ENCODE measurements around the gene DYSF. TPM values are rescaled to one million over a fixed set of nuclear protein-coding genes. Genes with fewer than 3 reads are reported as not detected.

Gene DYSF
- total RNA-seq, 1 experiment from 2014 or later = 5.5 TPM

GRCh38 chr2:71564790-71565189 lies 111.4 kb downstream of the DYSF start:
- H3K9me3 ChIP-seq (ENCODE audit: control insufficient read depth, low read depth, low read length) = no peaks in the 10 kb centered on the region

More at GRCh38 chr2:71564790-71565189, 111.4 kb downstream of the DYSF start:
- Histone ChIP-seq H3K9ac (ENCODE audit: extremely low read depth, insufficient read length, low read length) (no peak overlapping the region), H3K4me1 (ENCODE audit: insufficient read depth, low read length) (no peaks in the 10 kb centered on the region), H3T11ph (ENCODE audit: low read length) (no peak overlapping the region), H3K4me2 (ENCODE audit: insufficient read depth, insufficient read length, low read length) (no peak overlapping the region), H2BK12ac (ENCODE audit: insufficient read length, low read depth, low read length) (no peak overlapping the region), H4K8ac (replicated peaks; ENCODE audit: insufficient read length, low read depth, low read length) (no peak overlapping the region), H2AFZ (ENCODE audit: low read length) (no peak overlapping the region), H3K23me2 (ENCODE audit: insufficient read length, low read depth, low read length, poor library complexity, severe bottlenecking) (no peaks in the 10 kb centered on the region), H4K20me1 (ENCODE audit: control insufficient read depth, insufficient read depth, insufficient read length) (no peaks in the 10 kb centered on the region), H3K14ac (ENCODE audit: insufficient read depth, low read length) (no peak overlapping the region), H2AK5ac (ENCODE audit: insufficient read length, low read length) (no peak overlapping the region), H3K18ac (ENCODE audit: insufficient read length, low read depth, low read length) (no peak overlapping the region), H2BK20ac (ENCODE audit: low read depth, low read length, poor library complexity, severe bottlenecking) (no peak overlapping the region), H4K5ac (ENCODE audit: insufficient read length, low read depth, low read length) (no peak overlapping the region), H3K23ac (ENCODE audit: insufficient read length, low read depth, low read length) (no peak overlapping the region), H2BK120ac (ENCODE audit: low read depth, low read length, poor library complexity, severe bottlenecking) (no peak overlapping the region), H4K91ac (ENCODE audit: insufficient read length, low read depth, low read length) (no peak overlapping the region), H3K79me1 (ENCODE audit: insufficient read depth, low read depth, low read length, poor library complexity, severe bottlenecking) (no peaks in the 10 kb centered on the region), H2BK5ac (ENCODE audit: insufficient read length, low read length) (no peak overlapping the region), H3K79me2 (ENCODE audit: insufficient read depth, low read length) (no peaks in the 10 kb centered on the region), H3K27me3 (ENCODE audit: insufficient read depth, low read length) (no peaks in the 10 kb centered on the region), H3K4ac (ENCODE audit: low read depth, low read length) (no peak overlapping the region), H2BK15ac (ENCODE audit: low read depth, low read length) (no peak overlapping the region), H3K56ac (ENCODE audit: insufficient read length, low read depth, low read length) (no peak overlapping the region), H3K27ac (ENCODE audit: insufficient read length, low read depth, low read length) (no peak overlapping the region)
- no peak overlapping the region for H3K27ac Mint-ChIP-seq
- H3K9me3 Mint-ChIP-seq = no peaks in the 10 kb centered on the region
- TF ChIP-seq CTCF (conservative IDR thresholded peaks at IDR 0.05) = no peak
- peaks cover 0 to 14% of the 10 kb centered on the region in 2 experiments; a peak in 2 of 4 replicates for H3K4me1 Mint-ChIP-seq
- no peaks in the 10 kb centered on the region; a peak in 1 of 7 replicates for H3K36me3 Mint-ChIP-seq (ENCODE audit: insufficient read depth in 1 of 3, low read depth in 3 of 3)
- no peak for DNase-seq
- H3K4me3 Mint-ChIP-seq = no peak overlapping the region
- no peaks in the 10 kb centered on the region for H3K27me3 Mint-ChIP-seq (ENCODE audit: low read depth)
- WGBS (ENCODE audit: extremely low coverage, insufficient read length, low lambda C conversion rate) = no CpG with 5 or more reads among the region's 7 CpGs

Measured in H9 (cell line).